ENCODE results near the gene JTB.

Gene JTB

DNA sequence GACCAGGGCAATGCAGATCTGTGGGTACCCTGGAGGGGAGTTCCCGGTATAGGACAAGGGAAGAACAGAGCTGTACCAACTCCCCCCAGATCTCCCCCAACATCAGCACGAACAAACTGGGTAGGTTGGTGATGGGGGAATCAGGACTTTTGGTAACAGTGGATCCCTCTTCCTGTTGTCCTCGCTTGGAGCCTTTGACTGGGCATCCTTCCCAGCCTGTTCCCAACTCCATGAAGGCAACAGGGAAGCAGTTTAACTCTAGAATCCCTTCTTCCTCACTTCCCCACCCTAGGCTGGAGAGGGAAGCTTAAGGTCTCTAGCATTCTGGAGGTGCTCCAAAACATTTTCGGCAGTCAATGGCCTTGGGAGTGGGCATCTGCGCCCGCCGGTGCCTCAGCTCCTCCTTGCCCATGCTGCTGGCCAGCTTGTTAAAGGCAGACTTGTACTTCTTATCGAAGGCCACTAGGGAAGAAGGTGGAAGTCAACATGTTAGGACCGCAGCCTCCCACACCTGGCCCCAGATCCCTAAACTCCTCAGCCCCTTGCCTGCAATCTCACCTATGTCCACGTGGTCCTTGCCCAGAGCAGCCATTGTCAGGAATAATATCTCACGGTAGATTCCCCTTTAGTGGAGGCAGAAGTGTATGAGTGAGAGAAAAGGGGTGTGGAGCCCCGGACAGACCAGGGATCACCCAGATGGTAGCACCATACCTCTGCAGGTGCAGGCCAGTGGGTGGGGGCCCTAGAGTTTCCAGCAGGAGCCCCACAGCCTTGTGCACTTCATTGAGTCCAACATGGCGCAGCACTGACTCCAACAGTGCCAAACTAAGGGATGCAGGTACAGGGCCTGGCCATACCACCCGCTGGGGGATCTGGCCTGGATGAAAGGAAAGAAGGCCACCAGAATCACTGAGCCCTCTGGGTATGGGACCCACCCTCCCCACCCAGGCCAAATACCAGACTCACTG is 47.2 kb downstream of the JTB start:
- no peak for DNase-seq

DNA sequence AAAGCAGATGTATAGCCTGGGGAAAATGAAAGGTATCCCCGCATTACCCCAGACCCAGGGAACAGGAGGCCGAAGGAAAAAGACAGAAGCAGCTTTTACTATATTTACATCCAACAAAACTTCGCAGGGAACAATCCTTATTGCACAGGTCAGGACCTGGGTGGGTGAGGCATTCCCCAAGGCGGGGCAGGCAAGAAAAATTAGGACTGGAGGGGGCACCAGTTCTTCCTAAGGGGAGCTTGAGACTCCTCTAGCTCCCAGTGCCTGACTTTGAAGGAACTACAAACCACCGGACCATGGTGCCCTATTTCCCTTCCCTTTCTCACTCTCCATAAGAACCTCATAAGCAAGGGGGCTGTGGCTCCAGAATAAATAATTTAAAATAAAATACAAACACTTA is 48.0 kb downstream of the JTB start:
- DNase-seq: no peak

DNA sequence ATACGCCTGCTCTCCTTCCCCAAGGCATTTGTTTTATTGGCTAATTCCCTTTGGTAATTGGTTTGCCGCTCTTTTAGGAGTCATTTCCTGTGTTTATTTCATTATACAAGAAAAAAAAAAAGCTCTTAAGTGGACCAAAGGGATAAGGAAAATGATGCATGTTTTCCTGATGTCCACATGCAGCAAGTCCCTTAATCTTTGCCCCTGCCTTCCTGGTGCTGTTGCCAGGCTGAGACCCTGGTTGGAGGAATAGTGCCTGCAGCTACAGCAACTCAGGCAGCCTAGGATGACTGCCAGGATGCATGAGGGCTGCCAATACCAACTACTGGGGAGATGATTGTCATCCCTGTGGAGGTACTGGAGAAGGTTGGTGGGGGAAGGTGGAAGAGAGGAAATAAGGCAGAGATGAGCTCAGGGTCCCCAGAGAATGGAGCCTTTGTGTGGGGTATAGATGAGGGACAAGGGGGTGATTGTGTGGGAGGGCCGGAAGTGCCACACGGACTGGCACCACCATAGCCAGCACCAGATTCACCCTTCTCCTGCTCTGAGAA is 48.6 kb downstream of the JTB start:
- DNase-seq: no peak

DNA sequence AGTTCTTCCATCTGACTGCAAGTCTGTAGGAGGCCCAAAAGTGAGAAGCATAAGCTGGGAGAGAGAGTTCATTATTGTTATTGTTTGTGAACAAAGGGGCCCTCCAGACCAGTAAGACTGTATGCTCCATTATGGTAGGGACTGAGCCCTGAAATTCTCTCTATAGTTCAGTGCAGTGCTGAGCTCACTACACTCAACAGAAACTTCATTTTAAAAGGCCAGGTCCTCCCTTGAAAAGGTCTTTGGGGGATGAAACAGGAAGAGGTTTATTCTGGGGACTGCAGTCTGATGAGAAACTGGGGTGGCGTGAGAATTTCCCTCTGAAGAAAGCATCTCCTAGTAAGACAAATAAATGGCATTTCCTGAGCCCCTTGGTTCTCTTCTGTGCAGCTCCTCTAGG is 49.2 kb downstream of the JTB start:
- DNase-seq: no peak

DNA sequence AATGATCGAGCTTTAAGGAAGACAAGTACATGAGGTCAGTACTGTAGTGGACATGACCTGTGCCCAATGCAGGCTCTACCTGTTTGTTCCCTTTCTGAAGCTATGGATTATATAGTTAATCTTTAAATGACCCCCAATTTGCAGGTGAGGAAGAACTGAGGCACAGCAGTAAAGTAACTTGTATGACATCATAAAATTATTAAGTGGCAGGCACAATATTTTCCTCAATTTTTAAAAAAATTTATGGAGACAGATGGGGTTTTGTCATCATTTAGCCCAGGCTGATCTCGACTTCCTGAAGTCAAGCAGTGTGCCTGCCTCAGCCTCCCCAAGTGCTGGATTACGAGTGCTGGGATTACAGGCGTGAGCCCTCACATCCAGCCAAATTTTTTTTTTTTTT is 51.1 kb downstream of the JTB start:
- DNase-seq: no peak
